ENCODE data around the gene GDPGP1.
A peak's percentile ranks its signal among the peaks of the same experiment; 100 is the strongest.

Gene GDPGP1

GRCh38 chr15:90225047-90225446 is 9.0 kb upstream of the GDPGP1 start:
- DNase-seq (ENCODE audit: low read depth in 3 of 3, low spot score in 1 of 3): no peak

GRCh38 chr15:90225504-90226234 is 8.3 kb upstream of the GDPGP1 start:
- DNase-seq (ENCODE audit: low read depth in 3 of 3, low spot score in 1 of 3): no peak

- no peak for DNase-seq (ENCODE audit: low read depth in 3 of 3, low spot score in 1 of 3)
Observed at GRCh38 chr15:90227336-90227735, 6.7 kb upstream of the GDPGP1 start.

GRCh38 chr15:90227816-90228772 is 5.9 kb upstream of the GDPGP1 start:
- no peak for DNase-seq (ENCODE audit: low read depth in 3 of 3, low spot score in 1 of 3)

- no peak for DNase-seq (ENCODE audit: low read depth in 3 of 3, low spot score in 1 of 3)
Observed at GRCh38 chr15:90228960-90229359, 5.0 kb upstream of the GDPGP1 start.

- DNase-seq (ENCODE audit: low read depth in 3 of 3, low spot score in 1 of 3): no peak
Observed at GRCh38 chr15:90230071-90230494, 3.9 kb upstream of the GDPGP1 start.

- DNase-seq (ENCODE audit: low read depth in 3 of 3, low spot score in 1 of 3): no peak
Observed at GRCh38 chr15:90230610-90231009, 3.4 kb upstream of the GDPGP1 start.

GRCh38 chr15:90231028-90232017 is 2.7 kb upstream of the GDPGP1 start:
- DNase-seq (ENCODE audit: low read depth in 3 of 3, low spot score in 1 of 3): peak; percentile 42 to 67 (median 60)

- DNase-seq (ENCODE audit: low read depth in 3 of 3, low spot score in 1 of 3): no peak
Observed at GRCh38 chr15:90232196-90232595, 1.8 kb upstream of the GDPGP1 start.

GRCh38 chr15:90232941-90233386 is 1.0 kb upstream of the GDPGP1 start:
- DNase-seq (ENCODE audit: low read depth in 3 of 3, low spot score in 1 of 3): no peak

GRCh38 chr15:90233387-90234095 is 468 bp upstream of the GDPGP1 start, which contains the start of gene CIB1:
Gene CIB1, minus strand, starts transcription at chr15:90233941. Its CDS starts 56 bp downstream, at chr15:90233885.
- DNase-seq (ENCODE audit: low read depth in 3 of 3, low spot score in 1 of 3): peak in 2 of 3 donors; percentile 91 to 93

- DNase-seq (ENCODE audit: low read depth in 3 of 3, low spot score in 1 of 3): no peak
Observed at GRCh38 chr15:90239371-90239770, 5.4 kb downstream of the GDPGP1 start.

GRCh38 chr15:90240856-90241255 is 6.8 kb downstream of the GDPGP1 start:
- DNase-seq (ENCODE audit: low read depth in 3 of 3, low spot score in 1 of 3): no peak

GRCh38 chr15:90241343-90242192 is 7.6 kb downstream of the GDPGP1 start:
- no peak for DNase-seq (ENCODE audit: low read depth in 3 of 3, low spot score in 1 of 3)

GRCh38 chr15:90243943-90244639 is 10.1 kb downstream of the GDPGP1 start:
- DNase-seq (ENCODE audit: low read depth in 3 of 3, low spot score in 1 of 3): no peak

- no peak for DNase-seq (ENCODE audit: low read depth in 3 of 3, low spot score in 1 of 3)
Observed at GRCh38 chr15:90248789-90249202, 14.8 kb downstream of the GDPGP1 start.

- peak in 2 of 3 donors; percentile 20 to 70 for DNase-seq (ENCODE audit: low read depth in 3 of 3, low spot score in 1 of 3)
Observed at GRCh38 chr15:90249203-90249863, 15.3 kb downstream of the GDPGP1 start, which contains the start of gene TTLL13. Gene TTLL13, plus strand, starts transcription at chr15:90249556. Its CDS starts 1,075 bp downstream, at chr15:90250631.

- no peak for DNase-seq (ENCODE audit: low read depth in 3 of 3, low spot score in 1 of 3)
Observed at GRCh38 chr15:90257776-90258175, 23.8 kb downstream of the GDPGP1 start.

All from stimulated activated CD4-positive, alpha-beta T cell treated with anti-CD3 and anti-CD28 coated beads, TNF-alpha, amount 100 ng/mL, for 1 hour (primary cell).